NCI-H2227 treated with DMSO at 0.1 percent for 48 hours (cell line): ENCODE data around the gene ZDHHC7.

Experiments
- DNase-seq: peaks from one replicate; lab custom pipeline; 2025; lab: John Stamatoyannopoulos, UW

Gene ZDHHC7

GRCh38 chr16:84964386-84965128 is 46.8 kb downstream of the ZDHHC7 start:
- DNase-seq = no peak

- DNase-seq = no peak
Observed at GRCh38 chr16:84963066-84963465, 48.3 kb downstream of the ZDHHC7 start.

DNA sequence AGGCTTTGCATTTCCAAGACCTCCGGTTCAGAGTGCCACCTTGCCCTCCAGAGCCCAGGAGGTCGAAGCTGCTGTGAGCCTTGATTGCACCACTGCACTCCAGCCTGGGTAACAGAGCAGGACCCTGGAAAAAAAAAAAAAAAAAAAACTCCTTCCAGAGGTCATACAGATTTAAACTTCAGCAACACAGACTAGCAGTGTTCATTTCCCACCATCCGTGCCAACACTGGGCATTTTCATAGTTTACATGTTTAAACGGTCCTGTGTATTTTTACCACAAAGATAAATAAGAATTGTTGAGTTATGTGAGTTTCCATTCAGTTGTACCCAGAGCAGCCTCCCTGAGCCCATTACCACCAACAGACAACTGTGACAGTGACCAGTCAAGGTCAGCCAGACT is 50.4 kb downstream of the ZDHHC7 start:
- no peak for DNase-seq

- DNase-seq = no peak
Observed at GRCh38 chr16:84959784-84960417, 51.4 kb downstream of the ZDHHC7 start.

- no peak for DNase-seq
Observed at GRCh38 chr16:84959045-84959576, 52.2 kb downstream of the ZDHHC7 start.

GRCh38 chr16:84957792-84958191 is 53.5 kb downstream of the ZDHHC7 start:
- DNase-seq = no peak

GRCh38 chr16:84957192-84957591 is 54.1 kb downstream of the ZDHHC7 start:
- no peak for DNase-seq

DNA sequence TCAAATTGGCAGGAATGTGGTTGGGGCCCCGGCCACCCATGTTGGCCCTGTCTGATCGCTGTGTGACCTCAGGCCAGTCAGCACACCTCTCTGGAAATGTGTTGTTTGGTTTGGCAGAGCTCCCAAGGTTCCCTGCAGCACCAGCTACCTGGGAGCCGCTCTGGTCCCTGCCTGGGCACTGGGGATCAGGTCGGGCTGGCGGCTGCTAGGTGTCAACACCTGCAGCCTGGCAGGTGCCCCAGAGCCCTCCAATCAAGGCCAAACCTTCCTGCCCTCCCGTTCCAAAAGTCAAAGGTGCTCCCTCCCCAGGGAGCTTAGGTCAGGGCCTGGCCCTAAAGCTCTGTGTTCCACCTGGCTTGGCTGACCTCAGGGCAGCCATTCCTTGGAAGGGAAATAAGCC is 55.9 kb downstream of the ZDHHC7 start:
- no peak for DNase-seq

DNA sequence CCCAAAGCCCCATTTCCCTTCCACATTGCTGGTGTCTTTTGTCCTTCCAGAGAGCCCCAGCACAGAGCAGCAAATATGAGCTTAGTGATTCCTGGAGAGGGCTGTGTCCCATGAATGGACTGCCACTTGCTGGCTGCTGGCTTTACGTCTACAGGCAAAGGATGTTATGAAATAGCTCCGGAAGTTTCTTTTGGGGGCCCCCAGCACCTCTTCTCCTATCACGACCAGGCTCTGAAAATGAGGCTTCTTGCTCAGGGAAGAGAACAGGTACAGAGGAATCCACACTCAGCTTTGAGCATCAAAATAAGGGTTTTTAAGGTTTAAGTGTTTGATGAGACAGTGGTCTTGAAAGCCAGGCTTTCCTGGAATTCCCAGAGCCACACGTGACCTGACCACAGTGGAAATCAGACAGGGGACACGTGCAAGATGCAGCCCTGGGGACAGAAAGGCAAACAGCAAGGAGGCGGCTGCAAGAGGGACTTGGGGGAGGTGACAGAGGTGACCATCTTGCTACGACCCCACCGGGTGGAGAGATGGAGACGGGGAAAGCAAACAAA is 58.1 kb downstream of the ZDHHC7 start:
- DNase-seq = no peak

GRCh38 chr16:84952335-84953189 is 58.8 kb downstream of the ZDHHC7 start:
- peak; percentile 38 for DNase-seq

DNA sequence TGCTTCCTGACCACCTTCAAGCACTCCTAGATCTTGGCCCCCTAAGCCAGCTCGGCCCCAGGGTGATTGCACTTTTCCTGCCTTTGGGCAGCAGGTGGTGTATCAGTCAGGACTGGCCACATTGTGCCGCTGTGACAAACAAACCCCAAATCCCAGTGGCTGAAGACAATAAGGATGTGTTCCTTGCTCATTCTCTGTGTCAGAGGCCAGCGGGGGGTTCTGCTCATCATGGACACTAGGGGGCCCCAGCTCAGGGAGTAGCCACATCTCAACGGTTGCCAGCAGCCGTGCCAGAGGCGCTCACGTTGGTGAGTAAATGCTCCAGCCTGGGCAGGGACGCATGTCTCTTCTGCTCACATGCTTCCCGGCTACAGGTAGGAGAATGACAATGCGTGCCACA is 60.4 kb downstream of the ZDHHC7 start:
- no peak for DNase-seq

DNA sequence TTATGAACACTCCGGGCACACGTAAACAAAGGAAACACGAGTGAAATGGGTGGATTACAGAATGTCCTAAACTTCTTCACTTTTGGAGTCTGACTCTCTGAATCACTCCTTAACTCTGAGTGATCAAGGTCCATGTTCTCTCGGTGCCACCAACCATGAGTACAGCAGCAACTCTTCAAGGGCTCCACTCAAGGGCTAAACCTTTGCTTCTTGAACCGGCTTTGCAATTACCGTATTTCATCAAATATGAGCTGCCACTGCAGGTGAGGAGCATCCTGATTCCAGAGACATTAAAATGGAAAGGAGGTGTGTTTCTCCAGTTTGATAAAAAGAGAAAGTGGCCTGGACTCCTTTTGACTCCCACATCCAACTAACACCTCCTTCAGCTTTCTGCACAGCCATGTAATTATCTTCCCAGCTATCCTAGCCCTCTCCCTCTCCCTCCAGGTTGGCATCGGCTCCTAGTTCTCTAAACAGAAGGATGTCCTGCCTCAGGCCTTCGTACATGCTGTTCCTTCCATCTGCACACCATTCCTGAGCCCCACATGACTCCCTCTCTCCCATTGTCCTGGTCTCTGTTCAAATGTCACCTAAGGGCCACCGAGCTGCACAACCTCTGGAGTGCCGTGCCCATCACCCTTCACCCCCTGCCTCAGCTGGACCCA is 61.4 kb downstream of the ZDHHC7 start:
- no peak for DNase-seq

DNA sequence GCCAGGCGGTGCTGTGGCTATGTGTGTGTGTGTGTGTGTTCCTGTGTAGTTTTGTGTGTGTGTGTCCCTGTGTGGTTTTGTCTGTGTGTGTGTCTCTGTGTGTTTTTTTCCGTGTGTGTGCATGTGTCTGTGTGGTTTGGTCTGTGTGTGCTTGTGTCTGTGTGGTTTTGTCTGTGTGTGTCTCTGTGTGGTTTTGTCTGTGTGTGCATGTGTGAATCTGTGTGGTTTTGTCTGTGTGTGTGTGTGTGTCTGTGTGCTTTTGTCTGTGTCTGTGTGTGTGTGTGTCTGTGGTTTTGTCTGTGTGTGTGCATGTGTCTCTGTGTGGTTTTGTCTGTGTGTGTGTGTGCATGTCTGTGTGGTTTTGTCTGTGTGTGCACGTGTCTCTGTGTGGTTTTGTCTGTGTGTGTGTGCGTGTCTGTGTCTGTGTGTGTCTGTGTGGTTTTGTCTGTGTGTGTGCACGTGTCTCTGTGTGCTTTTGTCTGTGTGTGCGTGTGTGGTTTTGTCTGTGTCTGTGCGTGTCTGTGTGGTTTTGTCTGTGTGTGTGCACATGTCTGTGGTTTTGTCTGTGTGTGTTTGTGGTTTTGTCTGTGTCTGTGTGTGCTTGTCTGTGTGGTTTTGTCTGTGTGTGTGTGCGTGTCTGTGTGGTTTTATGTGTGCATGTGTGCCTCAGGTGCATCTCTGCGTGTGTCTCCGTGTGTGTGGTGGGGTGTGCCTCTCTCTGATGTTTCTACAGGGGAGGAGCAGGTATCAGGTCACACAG is 62.3 kb downstream of the ZDHHC7 start:
- DNase-seq = no peak

GRCh38 chr16:84947996-84948850 is 63.1 kb downstream of the ZDHHC7 start:
- no peak for DNase-seq

DNA sequence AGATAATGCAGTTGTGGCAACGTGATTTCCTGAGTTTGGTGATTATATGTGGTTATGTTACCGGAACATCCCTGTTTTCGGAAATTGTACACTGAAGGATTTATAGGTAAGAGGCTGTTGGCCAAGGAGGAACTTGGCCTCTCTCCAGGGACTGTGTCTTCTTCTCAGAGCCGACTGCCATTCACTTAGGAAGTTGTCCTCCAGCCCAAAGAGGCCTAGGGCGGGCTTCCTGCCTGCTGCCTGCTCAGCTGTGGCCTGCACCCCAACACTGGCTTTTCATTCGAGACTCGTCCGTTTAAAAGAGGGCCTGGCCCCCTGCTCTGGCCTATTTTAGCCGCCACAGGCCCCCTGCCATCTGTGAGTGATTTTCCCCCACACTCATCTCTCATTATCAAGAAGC is 64.3 kb downstream of the ZDHHC7 start:
- DNase-seq = no peak

GRCh38 chr16:84943620-84944019 is 67.7 kb downstream of the ZDHHC7 start:
- DNase-seq = no peak

DNA sequence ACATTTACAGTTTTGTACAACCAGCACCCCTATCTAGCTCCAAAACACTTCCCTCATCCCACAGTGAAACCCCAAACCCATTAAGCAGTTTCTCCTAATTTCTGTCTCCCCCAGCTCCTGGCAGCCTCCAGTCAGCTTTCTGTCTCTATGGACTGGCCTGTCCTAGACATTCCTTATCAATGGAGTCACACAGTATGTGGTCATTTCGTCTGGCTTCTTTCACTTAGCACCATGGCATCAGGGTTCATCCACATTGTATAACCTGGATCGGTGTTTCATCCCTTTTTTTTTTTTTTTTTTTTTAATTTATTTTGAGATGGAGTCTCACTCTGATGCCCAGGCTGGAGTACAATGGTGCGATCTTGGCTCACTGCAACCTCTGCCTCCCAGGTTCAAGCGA is 68.5 kb downstream of the ZDHHC7 start:
- no peak for DNase-seq

DNA sequence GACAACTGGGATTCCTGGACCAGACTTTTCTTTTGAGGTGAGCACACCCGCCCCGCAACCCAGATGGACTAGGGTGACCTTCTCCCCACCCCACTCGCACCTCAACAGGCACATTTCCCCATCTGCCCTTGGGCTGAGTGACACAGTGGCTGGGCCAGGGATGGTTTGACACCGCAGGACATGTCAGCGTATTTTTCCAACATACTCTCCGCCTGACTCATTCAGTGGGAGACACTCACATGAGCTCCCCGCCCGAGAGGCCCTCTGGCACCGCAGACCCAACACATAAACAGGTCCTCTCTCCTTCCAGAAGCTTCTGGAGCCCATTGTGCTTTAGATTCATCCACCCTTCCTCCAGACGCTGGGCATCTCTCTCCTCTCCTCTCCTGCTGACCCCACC is 69.4 kb downstream of the ZDHHC7 start:
- DNase-seq = no peak

GRCh38 chr16:84940670-84941551 is 70.4 kb downstream of the ZDHHC7 start:
- DNase-seq = no peak
